HepG2 (cell line): ENCODE measurements around the gene RARA. TPM values are rescaled to one million over a fixed set of nuclear protein-coding genes. Genes with fewer than 3 reads are reported as not detected.

Experiments
- ATAC-seq: fragments of 200-7000 bp; cut with Tn5 transposase; 3 replicates; pipeline ENCODE4 v1.9.1; 2020; ENCODE audit warnings: mild to moderate bottlenecking, moderate library complexity
- BruUV-seq: library from RNA; stranded (reverse); fragments of 400-500 nt; replicated peaks from 2 replicates; lab custom pipeline; 2021; lab: Mats Ljungman, UMichigan
- CTCF ChIA-PET: fragments of 300-600 bp; formaldehyde crosslinking; extraction: SDS; loops from one replicate; lab custom pipeline; 2021; ENCODE audit warnings: low total read pairs, inconsistent platforms, low intra/inter-chr PET ratio; lab: Yijun Ruan, JAX
- POLR2A ChIA-PET: fragments of 350-600 bp; sonication (Branson Sonifier 250); formaldehyde crosslinking; loops from one replicate; lab custom pipeline; 2020; ENCODE audit warnings: antibody characterized with exemption, inconsistent platforms; lab: Yijun Ruan, JAX
- DNase-seq: peaks from one replicate; pipeline ENCODE4 v3.0.0-alpha.2; 2015; ENCODE audit warnings: low spot score
- FAIRE-seq: peaks from 3 replicates; lab custom pipeline; 2011; peaks lifted over from hg19 to GRCh38; lab: Jason Lieb, UNC
- H2AFZ ChIP-seq: one replicate; pipeline ENCODE4 v1.6.1; 2011; ENCODE audit warnings: low read length, inconsistent platforms
- H3K27ac ChIP-seq: fragments of 300-600 bp; 3 replicates; pipeline ENCODE4 v1.8.0; 2011; ENCODE audit warnings: mixed run types, mild to moderate bottlenecking, mixed read lengths, low read length, inconsistent platforms; ENCODE audit not compliant: insufficient read depth; ENCODE audit errors: extremely low read length
- H3K27me3 ChIP-seq, 2 experiments: fragments of 200-600 bp in 1 of 2; 2 replicates in 1 of 2; 3 replicates in 1 of 2; pipeline versions ENCODE4 v1.6.0 to v1.8.0; 2011; ENCODE audit warnings: low read length in 2 of 2, mild to moderate bottlenecking in 2 of 2, moderate library complexity in 2 of 2, inconsistent platforms in 1 of 2; ENCODE audit not compliant: insufficient read depth in 2 of 2, control insufficient read depth in 1 of 2
- H3K36me3 ChIP-seq, 2 experiments: fragments of 200-600 bp in 1 of 2; replicated peaks in 1 of 2; 2 replicates in 1 of 2; 3 replicates in 1 of 2; pipeline versions ENCODE4 v1.5.1 to v1.8.0; 2011; ENCODE audit warnings: low read length in 2 of 2, inconsistent platforms in 1 of 2; ENCODE audit not compliant: insufficient read depth in 2 of 2, control insufficient read depth in 1 of 2
- H3K4me1 ChIP-seq: 2 replicates; pipeline ENCODE4 v1.5.1; 2012; ENCODE audit warnings: low read length, inconsistent platforms; ENCODE audit not compliant: insufficient read depth
- H3K4me2 ChIP-seq: 2 replicates; pipeline ENCODE4 v1.6.0; 2011; ENCODE audit warnings: low read depth, low read length, inconsistent platforms
- H3K4me3 ChIP-seq, 3 experiments: fragments of 200-600 bp in 1 of 3; sonication (generic), shearing (Covaris generic) in 1 of 3; replicated peaks in 1 of 3; 2 replicates each; pipeline ENCODE4 v1.5.1; 2011 to 2016; ENCODE audit warnings: low read length in 3 of 3, inconsistent platforms in 2 of 3, low read depth in 2 of 3, mild to moderate bottlenecking in 2 of 3, control low read depth in 1 of 3, mixed read lengths in 1 of 3; ENCODE audit not compliant: insufficient read depth in 1 of 3
- H3K79me2 ChIP-seq: one replicate; pipeline ENCODE4 v1.6.1; 2011; ENCODE audit warnings: low read length, inconsistent platforms; ENCODE audit not compliant: insufficient read depth
- H3K9ac ChIP-seq: 2 replicates; pipeline ENCODE4 v1.6.0; 2011; ENCODE audit warnings: mild to moderate bottlenecking, low read depth, low read length, inconsistent platforms; ENCODE audit not compliant: insufficient read depth
- H3K9me3 ChIP-seq: 2 replicates; pipeline ENCODE4 v1.5.1; 2012; ENCODE audit warnings: mild to moderate bottlenecking, low read length
- H4K20me1 ChIP-seq: 2 replicates; pipeline ENCODE4 v1.6.0; 2011; ENCODE audit warnings: inconsistent platforms, mild to moderate bottlenecking, low read length, moderate library complexity; ENCODE audit not compliant: insufficient read depth
- CENPT ChIP-seq: sonication (generic); formaldehyde crosslinking; IDR thresholded peaks from 2 replicates; pipeline ENCODE4 v1.8.0; 2022; ENCODE audit warnings: low read depth, mild to moderate bottlenecking, moderate library complexity, missing genetic modification reagents
- CTCF ChIP-seq: sonication (generic); formaldehyde crosslinking; IDR thresholded peaks from 2 replicates; pipeline ENCODE4 v1.5.0; 2020; ENCODE audit warnings: mild to moderate bottlenecking, missing genetic modification reagents, moderate library complexity
- PPARG ChIP-seq: conservative IDR thresholded peaks from 2 replicates; pipeline ENCODE4 v1.6.1; 2016; ENCODE audit warnings: missing biosample characterization, missing genetic modification reagents
- SMC3 ChIP-seq: IDR thresholded peaks from 2 replicates; pipeline ENCODE4 v1.6.1; 2011; ENCODE audit warnings: low read length, improper control_type of control experiment
- STAG1 ChIP-seq: sonication (generic); formaldehyde crosslinking; IDR thresholded peaks from 2 replicates; pipeline ENCODE4 v1.4.0; 2020; ENCODE audit warnings: missing genetic modification reagents
- ZBTB33 ChIP-seq: sonication (generic); formaldehyde crosslinking; IDR thresholded peaks from 2 replicates; pipeline ENCODE4 v1.4.0; 2020; ENCODE audit warnings: missing genetic modification reagents
- WGBS: methylation state at CpG from one replicate; pipeline ENCODE4 v1.1.6; 2017; ENCODE audit warnings: low lambda C conversion rate; 5-methylcytosine and 5-hydroxymethylcytosine counted together
- in situ Hi-C: cut with HindIII; loops from 2 replicates; pipeline ENCODE4 v1.10.0; 2017; ENCODE audit warnings: low pct_unique_long_range_greater_than_20kb; ENCODE audit not compliant: extremely low pct_ligation_motif_present
- intact Hi-C: fragments of 100-400 bp; cut with micrococcal nuclease; formaldehyde crosslinking; loops from one replicate; pipeline ENCODE4 v1.10.0; 2022; ENCODE audit not compliant: unreplicated experiment
- polyA plus RNA-seq, 8 experiments: library from polyadenylated mRNA; depleted of rRNA in 3 of 8; stranded (reverse) in 7 of 8; unstranded in 1 of 8; fragments of >200 nt; fragmentation: Illumina TruSeq in 4 of 8; extraction: Trizol in 4 of 8; gene quantifications; 2 replicates each; pipeline versions ENCODE4 v1.2.1 to v1.2.3, GENCODE V29; 2011 to 2016; ENCODE audit warnings: low read depth in 4 of 8, missing spikeins in 1 of 8, mixed read lengths in 1 of 8; ENCODE audit not compliant: insufficient read depth in 1 of 8
- total RNA-seq, 5 experiments: library from RNA; depleted of rRNA; stranded (reverse); fragments of >200 nt; fragmentation: Illumina TruSeq; extraction: Trizol; gene quantifications; 2 replicates each; pipeline ENCODE4 v1.2.3, GENCODE V29; 2016; ENCODE audit warnings: low read depth in 1 of 5

RARA gene
- total and polyA plus RNA-seq, 2 of the 13 experiments (the other 11 are each of a cell fraction or from before 2014, with no cell fraction given), result 6.4 to 8.6 TPM

- no TSS peak for BruUV-seq
- ATAC-seq (peak; percentile 19; the same call in 1 of the 3 replicates), FAIRE-seq (no peak), DNase-seq (no peak)
- H3K36me3 ChIP-seq, result peaks cover 9 to 60% of the 10 kb centered on the region in 2 experiments
- H3K79me2 ChIP-seq, result no peaks in the 10 kb centered on the region
- H3K27ac ChIP-seq, result no peak overlapping the region
- no peaks in the 10 kb centered on the region for H4K20me1 ChIP-seq
- 86% methylated on average over 4 of the region's 4 CpGs for WGBS
- no peak overlapping the region for H3K4me2 ChIP-seq
- in situ Hi-C loops (no loop called here), intact Hi-C loops (loop anchor here (5.0 kb wide), 1 partner anchor 116 kb away; the partner anchor contains the start of gene TOP2A)
- H3K9me3 ChIP-seq, result no peaks in the 10 kb centered on the region
- H3K4me1 ChIP-seq, result peaks cover 3% of the 10 kb centered on the region
- TF ChIP-seq SMC3 (peak; percentile 42), ZBTB33 (CRISPR knock-in tag) (peak; percentile 99), PPARG (CRISPR knock-in tag) (0 out of 2 replicates have a peak, but pooled peaks have one; percentile 22), CTCF (CRISPR knock-in tag) (peak; percentile 59), CENPT (CRISPR knock-in tag) (no peak), STAG1 (CRISPR knock-in tag) (peak; percentile 73)
- no peak overlapping the region for H2AFZ ChIP-seq
- H3K27me3 ChIP-seq, result no peaks in the 10 kb centered on the region
- POLR2A ChIA-PET, result interaction anchor here (0.9 kb wide), 1 partner anchor 16 kb away, joined by 4 read pairs; no protein-coding TSS in a partner anchor
- no peak overlapping the region for H3K4me3 ChIP-seq
- CTCF ChIA-PET, result interaction anchor here (8.6 kb wide), 1 partner anchor 53 kb away, joined by 157 read pairs; no protein-coding TSS in a partner anchor
- H3K9ac ChIP-seq, result no peak overlapping the region
Observed at GRCh38 chr17:40301315-40301714, 7.7 kb upstream of the RARA start.
